SK-N-SH treated with all-trans-retinoic acid at 6 μM for 48 hours (cell line): ENCODE data around the gene PDE5A.

Source experiments
- ATAC-seq: fragments of 200-7000 bp; cut with Tn5 transposase; 3 replicates; pipeline ENCODE4 v1.9.1; 2020; ENCODE audit warnings: mild to moderate bottlenecking, moderate library complexity
- BACH2 ChIP-seq: fragments of 250-450 bp; sonication (Bioruptor Pico); IDR thresholded peaks from 2 replicates; pipeline ENCODE4 v1.9.0; 2021; ENCODE audit warnings: mild to moderate bottlenecking, borderline replicate concordance
- CREB5 ChIP-seq: fragments of 250-450 bp; sonication (Bioruptor Pico); IDR thresholded peaks from 2 replicates; pipeline ENCODE4 v1.5.1; 2020; ENCODE audit warnings: low read depth, mild to moderate bottlenecking, moderate library complexity
- CSDC2 ChIP-seq: fragments of 250-450 bp; sonication (Bioruptor Pico); IDR thresholded peaks from 2 replicates; pipeline ENCODE4 v1.5.0; 2020; ENCODE audit warnings: mild to moderate bottlenecking, moderate library complexity
- GLIS3 ChIP-seq: fragments of 250-450 bp; sonication (Bioruptor Pico); IDR thresholded peaks from 2 replicates; pipeline ENCODE4 v1.5.0; 2020; ENCODE audit warnings: mild to moderate bottlenecking, moderate library complexity
- ISL1 ChIP-seq: fragments of 250-450 bp; sonication (Bioruptor Pico); IDR thresholded peaks from 2 replicates; pipeline ENCODE4 v2.1.2; 2022; ENCODE audit warnings: mild to moderate bottlenecking, moderate library complexity
- OSR1 ChIP-seq: fragments of 250-450 bp; sonication (Bioruptor Pico); IDR thresholded peaks from 2 replicates; pipeline ENCODE4 v1.8.0; 2022; ENCODE audit warnings: moderate library complexity, mild to moderate bottlenecking, inconsistent platforms
- POU6F1 ChIP-seq: fragments of 250-450 bp; sonication (Bioruptor Pico); IDR thresholded peaks from 2 replicates; pipeline ENCODE4 v1.8.0; 2021; ENCODE audit warnings: low read depth, mild to moderate bottlenecking, moderate library complexity, borderline replicate concordance
- PPARA ChIP-seq: fragments of 250-450 bp; sonication (Bioruptor Pico); IDR thresholded peaks from 2 replicates; pipeline ENCODE4 v1.5.0; 2020; ENCODE audit warnings: mild to moderate bottlenecking, borderline replicate concordance
- RARB ChIP-seq: fragments of 250-450 bp; sonication (Bioruptor Pico); IDR thresholded peaks from 2 replicates; pipeline ENCODE4 v1.8.0; 2021; ENCODE audit warnings: mild to moderate bottlenecking, moderate library complexity
- SNAI2 ChIP-seq: fragments of 250-450 bp; sonication (Bioruptor Pico); IDR thresholded peaks from 2 replicates; pipeline ENCODE4 v1.5.0; 2020; ENCODE audit warnings: mild to moderate bottlenecking, moderate library complexity
- TCF4 ChIP-seq: fragments of 250-450 bp; sonication (Bioruptor Pico); IDR thresholded peaks from 2 replicates; pipeline ENCODE4 v1.8.0; 2021; ENCODE audit warnings: mild to moderate bottlenecking, moderate library complexity, borderline replicate concordance
- ZC3H10 ChIP-seq: fragments of 250-450 bp; sonication (Bioruptor Pico); IDR thresholded peaks from 2 replicates; pipeline ENCODE4 v1.5.1; 2021; ENCODE audit warnings: mild to moderate bottlenecking, moderate library complexity
- ZFP3 ChIP-seq: fragments of 250-450 bp; sonication (Bioruptor Pico); IDR thresholded peaks from 2 replicates; pipeline ENCODE4 v1.5.0; 2020; ENCODE audit warnings: mild to moderate bottlenecking, moderate library complexity
- ZFP30 ChIP-seq: fragments of 450-650 bp; formaldehyde crosslinking; IDR thresholded peaks from 2 replicates; pipeline ENCODE4 v1.5.0; 2022; ENCODE audit warnings: mild to moderate bottlenecking, moderate library complexity
- ZNF565 ChIP-seq: fragments of 450-650 bp; formaldehyde crosslinking; conservative IDR thresholded peaks from 2 replicates; pipeline ENCODE4 v1.5.0; 2020; ENCODE audit warnings: low read depth, mild to moderate bottlenecking, moderate library complexity
- ZNF70 ChIP-seq: fragments of 450-650 bp; formaldehyde crosslinking; IDR thresholded peaks from 2 replicates; pipeline ENCODE4 v1.5.0; 2020; ENCODE audit warnings: mild to moderate bottlenecking, moderate library complexity
- ZNF8 ChIP-seq: fragments of 450-650 bp; formaldehyde crosslinking; IDR thresholded peaks from 2 replicates; pipeline ENCODE4 v1.5.0; 2020; ENCODE audit warnings: mild to moderate bottlenecking, moderate library complexity
- TF ChIP-seq, protein P1 (sequence below): fragments of 250-450 bp; sonication (Bioruptor Pico); IDR thresholded peaks from 2 replicates; pipeline ENCODE4 v1.5.0; 2020; ENCODE audit warnings: mild to moderate bottlenecking, moderate library complexity
- TF ChIP-seq, protein P2 (sequence below): fragments of 250-450 bp; sonication (Bioruptor Pico); IDR thresholded peaks from 2 replicates; pipeline ENCODE4 v1.5.1; 2021; ENCODE audit warnings: mild to moderate bottlenecking, moderate library complexity

PDE5A gene

GRCh38 chr4:119656342-119656741 is 27.7 kb upstream of the PDE5A start:
- TF ChIP-seq CSDC2 (0 out of 2 replicates have a peak, but pooled peaks have one; percentile 27), ZFP3 (CRISPR knock-in tag) (no peak), SNAI2 (0 out of 2 replicates have a peak, but pooled peaks have one; percentile 50)
- ATAC-seq, result no peak

GRCh38 chr4:119655111-119655837 is 26.7 kb upstream of the PDE5A start:
- no peak for ATAC-seq
- no peak for TF ChIP-seq PPARA (CRISPR knock-in tag)
- TF ChIP-seq GLIS3 (CRISPR knock-in tag), result 0 out of 2 replicates have a peak, but pooled peaks have one; percentile 49
- no peak for TF ChIP-seq SNAI2
- peak; percentile 68; the same call in 1 of the 2 replicates for TF ChIP-seq ZFP3 (CRISPR knock-in tag)
- TF ChIP-seq ZNF70 (CRISPR knock-in tag), result no peak; the same call in 1 of the 2 replicates
- TF ChIP-seq POU6F1, result no peak
- no peak for TF ChIP-seq ZNF565 (CRISPR knock-in tag)
- TF ChIP-seq CSDC2, result peak; percentile 12; the same call in 1 of the 2 replicates
- TF ChIP-seq ZFP30 (CRISPR knock-in tag), result no peak
- TF ChIP-seq, protein P1, sequence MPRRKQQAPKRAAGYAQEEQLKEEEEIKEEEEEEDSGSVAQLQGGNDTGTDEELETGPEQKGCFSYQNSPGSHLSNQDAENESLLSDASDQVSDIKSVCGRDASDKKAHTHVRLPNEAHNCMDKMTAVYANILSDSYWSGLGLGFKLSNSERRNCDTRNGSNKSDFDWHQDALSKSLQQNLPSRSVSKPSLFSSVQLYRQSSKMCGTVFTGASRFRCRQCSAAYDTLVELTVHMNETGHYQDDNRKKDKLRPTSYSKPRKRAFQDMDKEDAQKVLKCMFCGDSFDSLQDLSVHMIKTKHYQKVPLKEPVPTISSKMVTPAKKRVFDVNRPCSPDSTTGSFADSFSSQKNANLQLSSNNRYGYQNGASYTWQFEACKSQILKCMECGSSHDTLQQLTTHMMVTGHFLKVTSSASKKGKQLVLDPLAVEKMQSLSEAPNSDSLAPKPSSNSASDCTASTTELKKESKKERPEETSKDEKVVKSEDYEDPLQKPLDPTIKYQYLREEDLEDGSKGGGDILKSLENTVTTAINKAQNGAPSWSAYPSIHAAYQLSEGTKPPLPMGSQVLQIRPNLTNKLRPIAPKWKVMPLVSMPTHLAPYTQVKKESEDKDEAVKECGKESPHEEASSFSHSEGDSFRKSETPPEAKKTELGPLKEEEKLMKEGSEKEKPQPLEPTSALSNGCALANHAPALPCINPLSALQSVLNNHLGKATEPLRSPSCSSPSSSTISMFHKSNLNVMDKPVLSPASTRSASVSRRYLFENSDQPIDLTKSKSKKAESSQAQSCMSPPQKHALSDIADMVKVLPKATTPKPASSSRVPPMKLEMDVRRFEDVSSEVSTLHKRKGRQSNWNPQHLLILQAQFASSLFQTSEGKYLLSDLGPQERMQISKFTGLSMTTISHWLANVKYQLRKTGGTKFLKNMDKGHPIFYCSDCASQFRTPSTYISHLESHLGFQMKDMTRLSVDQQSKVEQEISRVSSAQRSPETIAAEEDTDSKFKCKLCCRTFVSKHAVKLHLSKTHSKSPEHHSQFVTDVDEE, result peak; percentile 97
- TF ChIP-seq TCF4 (CRISPR knock-in tag), result peak; percentile 92
- TF ChIP-seq, protein P2, sequence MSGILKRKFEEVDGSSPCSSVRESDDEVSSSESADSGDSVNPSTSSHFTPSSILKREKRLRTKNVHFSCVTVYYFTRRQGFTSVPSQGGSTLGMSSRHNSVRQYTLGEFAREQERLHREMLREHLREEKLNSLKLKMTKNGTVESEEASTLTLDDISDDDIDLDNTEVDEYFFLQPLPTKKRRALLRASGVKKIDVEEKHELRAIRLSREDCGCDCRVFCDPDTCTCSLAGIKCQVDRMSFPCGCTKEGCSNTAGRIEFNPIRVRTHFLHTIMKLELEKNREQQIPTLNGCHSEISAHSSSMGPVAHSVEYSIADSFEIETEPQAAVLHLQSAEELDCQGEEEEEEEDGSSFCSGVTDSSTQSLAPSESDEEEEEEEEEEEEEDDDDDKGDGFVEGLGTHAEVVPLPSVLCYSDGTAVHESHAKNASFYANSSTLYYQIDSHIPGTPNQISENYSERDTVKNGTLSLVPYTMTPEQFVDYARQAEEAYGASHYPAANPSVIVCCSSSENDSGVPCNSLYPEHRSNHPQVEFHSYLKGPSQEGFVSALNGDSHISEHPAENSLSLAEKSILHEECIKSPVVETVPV (CRISPR knock-in tag), result peak; percentile 89
- TF ChIP-seq RARB (CRISPR knock-in tag), result no peak
- peak; percentile 60 for TF ChIP-seq CREB5 (CRISPR knock-in tag)
- peak; percentile 51; the same call in 1 of the 2 replicates for TF ChIP-seq ZNF8 (CRISPR knock-in tag)
- no peak for TF ChIP-seq OSR1 (CRISPR knock-in tag)
- peak; percentile 91 for TF ChIP-seq ISL1 (CRISPR knock-in tag)
- no peak for TF ChIP-seq BACH2 (CRISPR knock-in tag)

DNA sequence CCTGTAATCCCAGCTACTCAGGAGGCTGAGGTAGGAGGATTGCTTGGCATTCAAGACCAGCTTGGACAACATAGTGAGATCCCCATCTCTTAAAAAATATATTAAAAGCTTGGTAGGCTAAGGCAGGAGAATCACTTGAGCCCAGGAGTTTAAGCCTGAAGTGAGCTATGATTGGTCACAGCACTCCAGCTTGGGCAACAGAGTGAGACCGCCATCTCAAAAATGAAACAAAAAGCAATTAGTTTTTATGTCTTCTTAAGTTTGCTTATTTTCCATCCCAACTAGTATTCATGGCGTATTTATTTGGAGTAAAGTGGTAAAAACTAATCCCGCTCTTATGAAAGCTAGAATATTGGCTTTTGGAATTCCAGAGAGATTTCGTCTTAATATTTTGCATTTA is 25.4 kb upstream of the PDE5A start:
- ATAC-seq, result no peak
- no peak for TF ChIP-seq GLIS3 (CRISPR knock-in tag)
- no peak for TF ChIP-seq ZFP3 (CRISPR knock-in tag)
- no peak for TF ChIP-seq ZNF565 (CRISPR knock-in tag)
- TF ChIP-seq ZC3H10, result no peak
- TF ChIP-seq, protein P2 (CRISPR knock-in tag), result no peak
- no peak for TF ChIP-seq ZNF70 (CRISPR knock-in tag)
- TF ChIP-seq RARB (CRISPR knock-in tag), result no peak
- no peak for TF ChIP-seq CREB5 (CRISPR knock-in tag)
- TF ChIP-seq, protein P1, result no peak
